GM12872 (cell line): ENCODE data around the gene PPP1R18.

ENCODE experiments used
- TF ChIP-seq, protein P1 (sequence below): IDR thresholded peaks from 3 replicates; pipeline ENCODE4 v1.5.1; 2011; ENCODE audit warnings: low read depth, mild to moderate bottlenecking, low read length, moderate library complexity; ENCODE audit not compliant: insufficient read depth

The PPP1R18 gene

DNA sequence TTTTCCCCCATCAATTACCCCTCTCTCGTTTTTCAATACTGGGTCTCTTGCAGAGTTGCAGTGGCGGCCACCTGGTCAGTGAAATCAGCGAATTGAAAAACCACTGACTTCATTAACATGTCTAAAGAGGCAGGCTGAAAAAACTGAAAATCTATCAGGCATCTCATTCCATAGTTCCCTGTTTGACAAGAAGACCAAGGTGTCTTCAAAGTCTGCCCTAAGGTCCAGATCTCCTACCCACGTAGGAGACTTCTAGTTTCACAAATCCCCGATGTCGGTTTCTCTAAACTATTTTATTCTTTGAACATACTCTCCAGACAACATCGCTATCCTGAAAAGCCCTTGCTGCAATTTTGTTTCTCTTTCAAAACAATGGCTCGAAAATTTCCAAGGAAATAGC is 32.9 kb upstream of the PPP1R18 start:
- TF ChIP-seq, protein P1, sequence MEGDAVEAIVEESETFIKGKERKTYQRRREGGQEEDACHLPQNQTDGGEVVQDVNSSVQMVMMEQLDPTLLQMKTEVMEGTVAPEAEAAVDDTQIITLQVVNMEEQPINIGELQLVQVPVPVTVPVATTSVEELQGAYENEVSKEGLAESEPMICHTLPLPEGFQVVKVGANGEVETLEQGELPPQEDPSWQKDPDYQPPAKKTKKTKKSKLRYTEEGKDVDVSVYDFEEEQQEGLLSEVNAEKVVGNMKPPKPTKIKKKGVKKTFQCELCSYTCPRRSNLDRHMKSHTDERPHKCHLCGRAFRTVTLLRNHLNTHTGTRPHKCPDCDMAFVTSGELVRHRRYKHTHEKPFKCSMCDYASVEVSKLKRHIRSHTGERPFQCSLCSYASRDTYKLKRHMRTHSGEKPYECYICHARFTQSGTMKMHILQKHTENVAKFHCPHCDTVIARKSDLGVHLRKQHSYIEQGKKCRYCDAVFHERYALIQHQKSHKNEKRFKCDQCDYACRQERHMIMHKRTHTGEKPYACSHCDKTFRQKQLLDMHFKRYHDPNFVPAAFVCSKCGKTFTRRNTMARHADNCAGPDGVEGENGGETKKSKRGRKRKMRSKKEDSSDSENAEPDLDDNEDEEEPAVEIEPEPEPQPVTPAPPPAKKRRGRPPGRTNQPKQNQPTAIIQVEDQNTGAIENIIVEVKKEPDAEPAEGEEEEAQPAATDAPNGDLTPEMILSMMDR, result no peak

DNA sequence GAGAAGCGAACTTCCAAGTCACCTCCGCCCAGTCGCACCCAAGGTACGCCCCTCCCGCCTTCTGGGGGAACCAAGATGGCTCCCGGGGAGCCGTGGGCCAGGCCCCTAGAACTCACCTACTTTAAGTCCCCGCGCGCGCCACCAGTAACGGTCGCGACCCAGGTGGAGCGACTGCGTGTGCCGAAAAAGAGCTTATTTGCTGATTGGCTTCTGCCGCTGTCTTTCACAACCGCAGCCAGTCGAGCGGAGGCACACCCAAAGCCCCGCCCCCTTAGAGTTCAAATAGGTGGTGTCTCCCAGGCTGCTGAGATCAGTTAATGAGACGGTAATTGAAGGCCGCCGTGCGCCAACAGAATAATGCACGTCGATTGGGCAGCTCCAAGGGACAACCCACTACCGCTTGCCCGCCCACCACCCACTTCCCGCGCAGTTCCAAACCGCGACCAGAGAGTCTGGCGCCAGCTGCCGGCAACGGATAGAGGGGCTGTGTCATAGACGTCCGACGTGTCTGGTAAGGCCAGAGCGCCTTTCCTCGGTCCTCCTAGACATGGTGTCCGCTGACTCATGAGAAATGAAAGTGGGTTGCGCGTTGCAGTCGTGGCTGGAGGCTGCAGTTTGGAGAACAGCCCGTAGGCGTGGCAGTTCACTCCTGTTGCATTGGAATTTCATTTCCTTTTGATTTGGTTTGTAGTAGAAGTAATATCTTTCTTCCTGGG is 30.8 kb upstream of the PPP1R18 start, which contains the start of gene MDC1:
Gene MDC1, minus strand, starts transcription at position 153 of the 716 bp plus-strand sequence. CDS start 2,106 bp downstream, outside the sequence.
- TF ChIP-seq, protein P1, result 0 out of 3 replicates have a peak, but pooled peaks have one; percentile 43

DNA sequence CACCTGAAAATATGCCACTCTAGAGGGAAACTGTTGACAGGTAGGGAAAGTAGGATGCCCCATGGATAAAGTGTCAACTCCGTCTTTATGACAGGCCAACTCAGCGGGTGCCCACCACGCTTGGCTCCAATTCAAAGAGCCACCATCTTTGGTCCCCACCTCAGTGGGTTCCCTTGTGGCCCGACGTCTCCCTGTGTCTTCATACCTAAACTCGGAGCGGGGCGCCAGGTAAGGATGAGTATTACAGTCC is 30.4 kb upstream of the PPP1R18 start:
- TF ChIP-seq, protein P1, result no peak

DNA sequence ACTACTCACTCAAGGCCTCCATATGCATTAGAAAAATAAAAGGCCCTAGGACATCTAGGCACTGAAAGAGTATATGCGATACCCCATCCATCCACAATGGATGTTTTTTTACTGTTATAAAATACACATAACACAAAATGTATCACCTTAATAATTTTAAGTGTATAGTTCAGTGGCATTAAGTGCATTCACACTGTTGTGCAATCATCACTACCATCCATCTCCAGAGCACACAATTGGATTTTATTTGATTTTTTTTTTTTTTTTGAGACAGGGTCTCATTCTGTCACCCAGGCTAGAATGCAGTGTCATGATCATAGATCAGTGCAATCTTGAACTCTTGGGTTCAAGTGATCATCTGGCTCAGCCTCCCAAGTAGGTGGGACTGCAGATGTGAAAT is 27.8 kb upstream of the PPP1R18 start:
- TF ChIP-seq, protein P1, result no peak

DNA sequence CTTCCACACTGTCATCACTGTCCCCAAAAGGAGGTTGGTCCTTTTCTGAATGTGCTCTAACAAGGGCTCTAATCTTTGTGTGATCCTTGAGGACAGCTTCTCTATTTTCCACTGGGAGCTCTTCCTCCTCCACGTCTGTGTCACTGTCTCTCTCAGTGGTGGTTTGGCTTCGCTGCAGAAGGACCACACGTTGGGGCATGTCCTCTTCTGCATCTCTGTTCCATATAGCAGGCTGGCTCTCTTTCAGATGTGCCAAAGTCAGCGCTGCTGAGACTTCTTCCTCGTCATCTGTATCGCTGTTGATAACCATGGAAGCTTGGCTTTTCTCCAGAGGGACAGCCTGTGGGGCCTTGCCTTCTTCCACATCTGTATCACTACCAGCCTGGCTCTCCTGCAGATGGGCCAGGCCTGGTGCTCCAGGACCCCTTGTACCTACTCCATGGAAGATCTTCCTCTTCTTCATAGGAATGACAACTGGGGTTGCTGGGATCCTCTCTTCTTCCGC is 26.0 kb upstream of the PPP1R18 start:
- TF ChIP-seq, protein P1, result no peak

DNA sequence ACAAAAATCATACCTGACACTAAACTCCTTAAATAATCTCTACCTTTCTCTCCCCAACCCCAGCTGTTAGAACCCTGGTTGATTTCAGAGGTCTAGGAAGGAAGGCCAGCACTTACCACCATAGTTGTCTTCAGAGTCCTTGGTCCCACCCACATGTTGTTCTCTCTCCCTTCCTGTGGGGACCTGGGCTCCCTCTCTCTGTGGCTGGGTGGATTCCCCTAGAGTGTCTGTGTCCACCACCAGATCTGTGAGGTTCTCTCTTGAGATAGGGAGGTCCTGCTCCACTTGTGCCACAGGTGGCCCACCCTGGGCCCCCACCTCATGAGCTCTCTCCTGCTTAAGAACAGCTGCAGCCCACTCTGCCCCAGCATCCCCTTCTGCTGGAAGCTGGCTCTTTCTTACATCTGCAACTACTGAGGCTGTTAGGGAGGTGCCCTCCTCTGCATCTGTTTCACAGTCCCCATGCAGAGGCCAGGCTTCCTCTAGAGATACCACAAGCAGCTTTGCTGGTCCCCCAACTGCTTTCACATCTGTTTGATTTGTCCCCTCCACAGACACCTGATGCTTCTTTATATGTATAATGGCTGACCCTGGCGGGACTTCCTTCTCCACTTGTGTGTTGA is 25.4 kb upstream of the PPP1R18 start:
- TF ChIP-seq, protein P1, result 0 out of 3 replicates have a peak, but pooled peaks have one; percentile 11

DNA sequence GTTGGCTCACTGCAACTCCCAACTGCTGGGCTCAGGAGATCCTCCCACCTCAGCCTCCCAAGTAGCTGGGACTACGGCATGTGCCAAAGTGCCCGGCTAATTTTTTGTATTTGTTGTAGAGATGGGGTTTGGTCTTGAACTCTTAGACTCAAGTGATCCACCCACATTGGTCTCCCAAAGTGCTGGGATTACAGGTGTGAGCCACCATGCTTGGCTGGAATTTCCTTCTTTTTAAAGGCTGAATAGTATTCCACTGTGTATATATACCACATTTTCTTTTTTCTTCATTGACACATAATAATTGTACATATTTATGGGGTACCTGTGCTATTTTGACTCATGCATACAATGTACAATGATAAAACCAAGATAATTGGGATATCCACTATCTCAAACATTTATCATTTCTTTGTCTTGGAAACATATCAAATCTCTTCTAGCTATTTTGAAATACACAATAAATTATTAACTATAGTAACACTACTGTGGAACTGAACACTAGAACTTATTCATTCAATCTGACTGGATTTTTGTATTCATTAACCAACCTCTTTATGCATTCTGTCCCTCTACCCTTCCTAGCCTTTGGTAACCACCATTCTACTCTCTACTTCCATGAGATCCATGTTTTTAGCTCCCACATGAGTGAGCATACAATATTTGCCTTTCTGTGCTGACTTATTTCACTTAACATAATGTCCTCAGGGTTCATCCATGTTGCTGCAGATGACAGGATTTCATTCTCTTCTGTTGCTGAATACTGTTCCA is 22.8 kb upstream of the PPP1R18 start:
- TF ChIP-seq, protein P1, result no peak
